SK-N-SH (cell line): Measurements from ENCODE around the gene LMBR1. TPM values are rescaled to one million over a fixed set of nuclear protein-coding genes. Genes with fewer than 3 reads are reported as not detected.

Experiments used
- CTCF ChIA-PET: fragments of 300-600, 350-600 bp; formaldehyde crosslinking; extraction: SDS; loops from one replicate; lab custom pipeline; 2021; lab: Yijun Ruan, JAX
- POLR2A ChIA-PET: fragments of 350-600 bp; sonication (Branson Sonifier 250); formaldehyde crosslinking; extraction: SDS; loops from one replicate; lab custom pipeline; 2020; ENCODE audit warnings: antibody characterized with exemption, inconsistent platforms; lab: Yijun Ruan, JAX
- DNase-seq: peaks from one replicate; pipeline ENCODE4 v3.0.0; 2012
- H2AFZ ChIP-seq: fragments of 200-600 bp; sonication (generic); 2 replicates; pipeline ENCODE4 v1.8.1; 2016; ENCODE audit warnings: antibody characterized with exemption, mild to moderate bottlenecking, low read depth
- H3F3A ChIP-seq: fragments of 200-600 bp; sonication (generic); replicated peaks from 2 replicates; pipeline ENCODE3; 2016; ENCODE audit warnings: antibody characterized with exemption, mild to moderate bottlenecking; ENCODE audit not compliant: insufficient read depth
- H3K27ac ChIP-seq, 2 experiments: fragments of 200-500 bp in 1 of 2; fragments of 200-600 bp in 1 of 2; sonication (Bioruptor generic) in 1 of 2; sonication (generic), shearing (Covaris generic) in 1 of 2; 2 replicates each; pipeline versions ENCODE4 v1.5.1 to v1.6.1; 2014 to 2016; ENCODE audit warnings: low read depth in 2 of 2, inconsistent platforms in 1 of 2, low read length in 1 of 2, mild to moderate bottlenecking in 1 of 2, mixed read lengths in 1 of 2
- H3K27me3 ChIP-seq: fragments of 200-600 bp; sonication (generic), shearing (Covaris generic); 2 replicates; pipeline ENCODE4 v1.6.1; 2016; ENCODE audit warnings: mixed run types; ENCODE audit not compliant: insufficient read depth
- H3K36me3 ChIP-seq, 2 experiments: fragments of 200-500 bp in 1 of 2; fragments of 200-600 bp in 1 of 2; sonication (Bioruptor generic) in 1 of 2; sonication (generic) in 1 of 2; replicated peaks in 1 of 2; 2 replicates each; pipeline versions ENCODE3 to v1.5.1; 2014 to 2016; ENCODE audit warnings: low read length in 1 of 2, mild to moderate bottlenecking in 1 of 2; ENCODE audit not compliant: insufficient read depth in 2 of 2, control insufficient read depth in 1 of 2
- H3K4me1 ChIP-seq, 2 experiments: fragments of 200-500 bp in 1 of 2; fragments of 200-600 bp in 1 of 2; sonication (Bioruptor generic) in 1 of 2; sonication (generic), shearing (Covaris generic) in 1 of 2; 2 replicates each; pipeline versions ENCODE4 v1.5.1 to v1.6.1; 2014 to 2016; ENCODE audit warnings: low read depth in 1 of 2, low read length in 1 of 2, mixed run types in 1 of 2; ENCODE audit not compliant: insufficient read depth in 2 of 2, control insufficient read depth in 1 of 2
- H3K4me2 ChIP-seq: fragments of 200-600 bp; sonication (generic), shearing (Covaris generic); 2 replicates; pipeline ENCODE4 v1.6.1; 2017; ENCODE audit warnings: mixed run types
- H3K4me3 ChIP-seq, 2 experiments: fragments of 200-500 bp in 1 of 2; fragments of 200-600 bp in 1 of 2; sonication (Bioruptor generic) in 1 of 2; sonication (generic), shearing (Covaris generic) in 1 of 2; 2 replicates each; pipeline versions ENCODE4 v1.5.1 to v1.8.1; 2014 to 2016; ENCODE audit warnings: low read depth in 2 of 2, inconsistent platforms in 1 of 2, low read length in 1 of 2, mild to moderate bottlenecking in 1 of 2, mixed read lengths in 1 of 2, moderate library complexity in 1 of 2
- H3K79me2 ChIP-seq: fragments of 200-600 bp; sonication (generic); 2 replicates; pipeline ENCODE4 v1.8.1; 2017; ENCODE audit warnings: mild to moderate bottlenecking; ENCODE audit not compliant: insufficient read depth
- H3K9ac ChIP-seq: fragments of 200-600 bp; sonication (generic); 2 replicates; pipeline ENCODE4 v1.6.1; 2017; ENCODE audit warnings: mixed run types
- H3K9me2 ChIP-seq: fragments of 200-600 bp; sonication (generic); 2 replicates; pipeline ENCODE4 v1.6.1; 2017; ENCODE audit warnings: mixed run types
- H3K9me3 ChIP-seq: fragments of 200-600 bp; sonication (generic); 2 replicates; pipeline ENCODE4 v1.6.1; 2017; ENCODE audit warnings: mixed run types, mild to moderate bottlenecking, moderate library complexity
- H4K20me1 ChIP-seq: fragments of 200-600 bp; sonication (generic); 2 replicates; pipeline ENCODE4 v1.6.1; 2017; ENCODE audit warnings: mild to moderate bottlenecking, mixed run types; ENCODE audit not compliant: insufficient read depth
- ELF1 ChIP-seq: IDR thresholded peaks from 2 replicates; pipeline ENCODE4 v1.4.0; 2012
- FOSL2 ChIP-seq: IDR thresholded peaks from 2 replicates; pipeline ENCODE4 v1.4.0; 2012; ENCODE audit warnings: low read depth, mild to moderate bottlenecking, moderate library complexity, borderline replicate concordance
- GABPA ChIP-seq: IDR thresholded peaks from 2 replicates; pipeline ENCODE4 v1.4.0; 2012; ENCODE audit warnings: low read depth, mild to moderate bottlenecking
- IRF3 ChIP-seq: fragments of 150-350 bp; IDR thresholded peaks from 2 replicates; pipeline ENCODE4 v1.6.1; 2016; ENCODE audit warnings: mild to moderate bottlenecking, low read depth, low read length
- JUND ChIP-seq: IDR thresholded peaks from 2 replicates; pipeline ENCODE4 v1.4.0; 2012
- MXI1 ChIP-seq: IDR thresholded peaks from 2 replicates; pipeline ENCODE4 v1.6.1; 2012; ENCODE audit warnings: mild to moderate bottlenecking, low read depth, low read length, improper control_type of control experiment
- NRF1 ChIP-seq: IDR thresholded peaks from 2 replicates; pipeline ENCODE4 v1.6.1; 2012; ENCODE audit warnings: low read depth, mild to moderate bottlenecking, low read length
- POLR2AphosphoS5 ChIP-seq: IDR thresholded peaks from 2 replicates; pipeline ENCODE4 v1.6.1; 2012; ENCODE audit warnings: low read depth, low read length
- RAD21 ChIP-seq: IDR thresholded peaks from 2 replicates; pipeline ENCODE4 v1.6.1; 2012; ENCODE audit warnings: mild to moderate bottlenecking, low read length
- REST ChIP-seq: IDR thresholded peaks from 2 replicates; pipeline ENCODE4 v1.6.1; 2012; ENCODE audit warnings: mild to moderate bottlenecking, low read depth, low read length, moderate library complexity
- RXRA ChIP-seq: IDR thresholded peaks from 2 replicates; pipeline ENCODE4 v1.4.0; 2012; ENCODE audit warnings: low read depth, mild to moderate bottlenecking, borderline replicate concordance
- TEAD4 ChIP-seq: IDR thresholded peaks from 2 replicates; pipeline ENCODE4 v1.4.0; 2012; ENCODE audit warnings: mild to moderate bottlenecking, borderline replicate concordance; ENCODE audit not compliant: insufficient read depth
- WGBS: methylation state at CpG from one replicate; pipeline ENCODE4 v1.1.6; 2017; ENCODE audit warnings: low lambda C conversion rate; 5-methylcytosine and 5-hydroxymethylcytosine counted together
- polyA plus RNA-seq, 3 experiments: library from polyadenylated mRNA; depleted of rRNA; stranded (reverse); fragments of >200 nt; gene quantifications; 2 replicates each; pipeline ENCODE4 v1.2.3, GENCODE V29; 2012

Gene LMBR1
- polyA plus RNA-seq, 1 of the 3 experiments (the other 2 are of a cell fraction): 24.6 TPM

DNA sequence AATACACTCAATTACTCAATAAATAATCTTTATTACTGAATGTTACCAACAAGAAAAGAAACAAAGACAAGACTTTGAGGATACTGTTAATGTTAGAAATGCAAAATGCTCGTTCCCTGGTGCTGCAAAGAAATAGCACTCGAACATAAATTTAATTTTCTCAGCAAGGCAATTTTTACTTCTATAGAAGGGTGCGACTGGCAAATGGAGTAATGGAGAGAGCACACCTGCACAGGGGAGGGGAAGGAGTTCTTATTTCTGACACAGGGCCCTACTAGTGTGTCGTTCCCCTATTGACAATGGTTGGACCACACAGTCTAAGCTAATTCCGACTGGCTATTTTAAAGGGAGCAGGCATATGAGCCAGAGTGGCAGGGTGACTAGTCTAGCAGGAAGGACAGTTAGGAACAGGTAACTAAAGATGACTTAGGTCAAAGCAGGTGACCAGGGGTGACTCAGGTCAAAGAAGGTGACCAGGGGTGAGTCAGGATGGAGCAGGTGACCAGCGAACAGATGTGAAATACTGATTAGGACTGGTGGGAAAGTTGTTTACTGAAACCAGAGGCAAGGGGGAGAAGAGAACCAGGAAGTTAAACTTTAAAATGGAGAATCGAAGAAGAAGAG, 133.3 kb downstream of the LMBR1 start:
- POLR2A ChIA-PET: no interaction called here
- no peak overlapping the region for H3K27ac ChIP-seq
- no peaks in the 10 kb centered on the region; the same call in 1 of the 2 replicates for H4K20me1 ChIP-seq
- H3F3A ChIP-seq: peaks cover 7% of the 10 kb centered on the region
- H3K4me2 ChIP-seq: no peak overlapping the region
- DNase-seq: no peak
- no peaks in the 10 kb centered on the region for H3K27me3 ChIP-seq
- CTCF ChIA-PET: interaction anchor here (0.7 kb wide), 1 partner anchor 19 kb away, joined by 3 read pairs; no protein-coding TSS in a partner anchor
- 0 out of 2 replicates have a peak, but pooled peaks cover 6% of the 10 kb centered on the region for H3K9me3 ChIP-seq
- WGBS: 94% methylated on average over 7 of the region's 7 CpGs
- no peak for TF ChIP-seq MXI1
- TF ChIP-seq, all 33 proteins: peak for 0
- peaks cover 0 to 6% of the 10 kb centered on the region in 2 experiments; a peak in 1 of 4 replicates for H3K4me1 ChIP-seq
- H3K79me2 ChIP-seq: no peaks in the 10 kb centered on the region
- H3K9ac ChIP-seq: no peak overlapping the region
- H3K9me2 ChIP-seq: no peaks in the 10 kb centered on the region
- H2AFZ ChIP-seq: no peak overlapping the region
- no peak overlapping the region for H3K4me3 ChIP-seq
- H3K36me3 ChIP-seq: peaks cover 33 to 46% of the 10 kb centered on the region in 2 experiments

- TF ChIP-seq FOSL2: no peak
- ChIA-PET POLR2A (no interaction called here), CTCF (no interaction called here)
- H3K4me2 ChIP-seq: no peak overlapping the region
- H3K4me3 ChIP-seq: no peak overlapping the region
- peaks cover 0 to 6% of the 10 kb centered on the region in 2 experiments; a peak in 1 of 4 replicates for H3K4me1 ChIP-seq
- 0 out of 2 replicates have a peak, but pooled peaks cover 6% of the 10 kb centered on the region for H3K9me3 ChIP-seq
- no peak overlapping the region for H3K9ac ChIP-seq
- 96% methylated on average over 2 of the region's 2 CpGs for WGBS
- no peaks in the 10 kb centered on the region for H3K79me2 ChIP-seq
- H4K20me1 ChIP-seq: no peaks in the 10 kb centered on the region
- peaks cover 34 to 46% of the 10 kb centered on the region in 2 experiments for H3K36me3 ChIP-seq
- no peak overlapping the region for H3K27ac ChIP-seq
- H3K9me2 ChIP-seq: no peaks in the 10 kb centered on the region
- H3F3A ChIP-seq: peaks cover 7% of the 10 kb centered on the region
- H3K27me3 ChIP-seq: no peaks in the 10 kb centered on the region
- no peak for DNase-seq
- H2AFZ ChIP-seq: no peak overlapping the region
These were observed 133.8 kb downstream of the LMBR1 start for GRCh38 chr7:156759143-156759542.

GRCh38 chr7:156754201-156754600, 138.8 kb downstream of the LMBR1 start:
- Histone ChIP-seq H3K27ac (no peak overlapping the region), H3K9me2 (no peaks in the 10 kb centered on the region), H3K27me3 (no peaks in the 10 kb centered on the region), H3K36me3 (peaks cover 19 to 32% of the 10 kb centered on the region in 2 experiments), H3K4me3 (no peak overlapping the region), H3K9me3 (0 out of 2 replicates have a peak, but pooled peaks cover under 1% of the 10 kb centered on the region), H3F3A (no peaks in the 10 kb centered on the region), H2AFZ (no peak overlapping the region), H3K79me2 (no peaks in the 10 kb centered on the region), H4K20me1 (no peaks in the 10 kb centered on the region), H3K4me2 (no peak overlapping the region), H3K4me1 (no peaks in the 10 kb centered on the region; a peak in 1 of 4 replicates), H3K9ac (no peak overlapping the region)
- ChIA-PET POLR2A (no interaction called here), CTCF (interaction anchor here (2.4 to 2.6 kb wide), 2 partner anchors 9 to 10 kb away, joined by 12 to 13 read pairs; no protein-coding TSS in a partner anchor)
- TF ChIP-seq REST (no peak), POLR2AphosphoS5 (no peak), GABPA (no peak), IRF3 (no peak), NRF1 (no peak), JUND (no peak), RAD21 (no peak), TEAD4 (no peak), RXRA (no peak), ELF1 (no peak)
- no peak for DNase-seq
- 99% methylated on average over 4 of the region's 4 CpGs for WGBS
